ENCODE data around the gene ABAT.

The ABAT gene

DNA sequence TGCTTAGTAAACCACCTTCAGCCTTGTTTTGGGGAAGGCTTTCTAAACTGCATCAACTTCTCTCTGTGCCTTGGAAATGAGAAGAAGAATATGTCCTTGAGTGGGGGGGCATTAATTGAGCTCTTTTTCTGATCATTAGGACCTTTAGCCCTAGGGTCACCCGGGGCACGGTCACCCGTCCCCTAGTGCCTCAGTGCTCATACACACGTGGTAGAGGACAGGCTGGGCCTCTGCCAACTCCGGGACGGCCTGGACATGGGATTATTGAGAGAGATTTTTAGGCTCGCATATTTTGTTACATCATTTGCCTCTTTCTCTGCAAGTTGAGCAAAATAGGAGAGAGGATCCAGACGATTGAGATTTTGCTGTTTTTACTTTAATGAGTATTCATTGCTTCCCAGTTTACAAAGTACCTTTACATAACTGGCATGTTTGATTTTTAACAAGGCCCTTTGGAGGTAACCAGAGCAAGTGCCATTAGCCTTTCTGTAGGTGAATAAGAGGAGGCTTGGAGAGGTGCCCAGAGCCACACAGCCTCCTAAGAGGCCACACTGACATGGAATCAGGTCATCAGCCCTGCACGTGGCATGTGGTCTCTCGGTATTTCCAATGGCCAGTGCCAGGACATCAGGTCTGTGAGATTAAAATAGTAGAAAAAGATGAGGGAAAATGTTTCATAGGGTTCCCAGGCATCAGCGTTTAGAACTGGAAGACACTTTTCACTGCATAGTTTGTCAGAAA lies 134.4 kb downstream of the ABAT start:
- H3K36me3 ChIP-seq (replicated peaks; ENCODE audit: insufficient read depth, low read length), result peaks cover 24% of the 10 kb centered on the region
- H3K27ac ChIP-seq (ENCODE audit: low read length), result no peak overlapping the region
- H3K4me3 ChIP-seq (ENCODE audit: low read length), result no peak overlapping the region
- peaks cover 10% of the 10 kb centered on the region for H4K20me1 ChIP-seq (ENCODE audit: insufficient read depth, low read length)
- no peaks in the 10 kb centered on the region for H3K27me3 ChIP-seq (replicated peaks; ENCODE audit: insufficient read depth, low read length)
- H3K9ac ChIP-seq (ENCODE audit: low read length), result no peak overlapping the region
- no peak overlapping the region for H3K4me2 ChIP-seq (ENCODE audit: low read depth, low read length)
- no peak for DNase-seq
- no peak overlapping the region for H2AFZ ChIP-seq (ENCODE audit: low read length)
- H3K9me2 ChIP-seq (replicated peaks; ENCODE audit: insufficient read depth, low read length), result no peaks in the 10 kb centered on the region
- peaks cover 72% of the 10 kb centered on the region for H3K79me2 ChIP-seq (ENCODE audit: low read length)
- H3F3A ChIP-seq (ENCODE audit: insufficient read depth, low read length), result no peaks in the 10 kb centered on the region; the same call in 1 of the 2 replicates
- no peaks in the 10 kb centered on the region for H3K9me3 ChIP-seq (replicated peaks; ENCODE audit: insufficient read depth, low read length)
- no peaks in the 10 kb centered on the region for H3K4me1 ChIP-seq (ENCODE audit: low read length)
- no peak for TF ChIP-seq EZH2phosphoT487 (IDR thresholded peaks at IDR 0.05; ENCODE audit: low read length)
- TF ChIP-seq EZH2 (optimal IDR thresholded peaks at IDR 0.05; ENCODE audit: low read depth, low read length), result no peak
- TF ChIP-seq, protein P1, sequence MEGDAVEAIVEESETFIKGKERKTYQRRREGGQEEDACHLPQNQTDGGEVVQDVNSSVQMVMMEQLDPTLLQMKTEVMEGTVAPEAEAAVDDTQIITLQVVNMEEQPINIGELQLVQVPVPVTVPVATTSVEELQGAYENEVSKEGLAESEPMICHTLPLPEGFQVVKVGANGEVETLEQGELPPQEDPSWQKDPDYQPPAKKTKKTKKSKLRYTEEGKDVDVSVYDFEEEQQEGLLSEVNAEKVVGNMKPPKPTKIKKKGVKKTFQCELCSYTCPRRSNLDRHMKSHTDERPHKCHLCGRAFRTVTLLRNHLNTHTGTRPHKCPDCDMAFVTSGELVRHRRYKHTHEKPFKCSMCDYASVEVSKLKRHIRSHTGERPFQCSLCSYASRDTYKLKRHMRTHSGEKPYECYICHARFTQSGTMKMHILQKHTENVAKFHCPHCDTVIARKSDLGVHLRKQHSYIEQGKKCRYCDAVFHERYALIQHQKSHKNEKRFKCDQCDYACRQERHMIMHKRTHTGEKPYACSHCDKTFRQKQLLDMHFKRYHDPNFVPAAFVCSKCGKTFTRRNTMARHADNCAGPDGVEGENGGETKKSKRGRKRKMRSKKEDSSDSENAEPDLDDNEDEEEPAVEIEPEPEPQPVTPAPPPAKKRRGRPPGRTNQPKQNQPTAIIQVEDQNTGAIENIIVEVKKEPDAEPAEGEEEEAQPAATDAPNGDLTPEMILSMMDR (IDR thresholded peaks at IDR 0.05; ENCODE audit: low read length), result no peak

DNA sequence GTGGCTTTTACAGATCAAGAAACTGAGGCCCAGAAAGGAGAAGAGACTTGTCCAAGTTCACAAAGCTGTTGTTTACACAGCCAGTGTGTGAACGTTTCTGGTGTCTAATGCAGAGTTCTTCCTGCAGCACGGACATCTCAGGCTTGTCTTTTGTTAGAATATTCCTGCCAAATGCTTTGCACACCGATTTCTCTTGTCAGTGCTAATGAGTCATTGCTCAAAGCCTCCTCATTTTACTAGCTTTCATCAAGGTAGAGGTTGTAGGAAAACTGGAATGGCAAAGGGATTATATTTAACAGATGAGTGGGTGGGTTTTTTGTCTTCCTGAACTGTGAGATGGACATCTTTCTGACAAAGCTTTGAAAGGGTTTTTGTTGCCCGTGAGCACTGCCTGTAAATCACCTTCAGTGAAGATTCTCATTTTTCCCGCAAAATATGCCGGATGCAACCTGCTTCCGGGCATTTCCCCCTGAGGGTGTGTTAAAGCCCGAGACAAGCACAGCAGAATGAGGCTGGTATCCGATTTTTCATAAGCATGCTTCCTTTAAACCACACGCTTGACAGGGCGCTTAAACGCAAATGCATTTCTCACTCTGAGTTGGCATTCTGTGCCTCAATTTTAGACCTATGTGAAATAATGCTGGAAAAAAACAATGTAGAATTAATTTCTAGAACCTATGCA lies 137.9 kb downstream of the ABAT start:
- Histone ChIP-seq H3K27ac (ENCODE audit: low read length) (no peak overlapping the region), H3K9ac (ENCODE audit: low read length) (no peak overlapping the region), H3K4me2 (ENCODE audit: low read depth, low read length) (no peak overlapping the region), H3K9me3 (replicated peaks; ENCODE audit: insufficient read depth, low read length) (no peaks in the 10 kb centered on the region), H2AFZ (ENCODE audit: low read length) (no peak overlapping the region), H4K20me1 (ENCODE audit: insufficient read depth, low read length) (peaks cover 4% of the 10 kb centered on the region; the same call in 1 of the 2 replicates), H3K27me3 (replicated peaks; ENCODE audit: insufficient read depth, low read length) (no peaks in the 10 kb centered on the region), H3F3A (ENCODE audit: insufficient read depth, low read length) (no peaks in the 10 kb centered on the region; the same call in 1 of the 2 replicates), H3K79me2 (ENCODE audit: low read length) (peaks cover 47% of the 10 kb centered on the region), H3K4me1 (ENCODE audit: low read length) (no peaks in the 10 kb centered on the region), H3K36me3 (replicated peaks; ENCODE audit: insufficient read depth, low read length) (peaks cover 31% of the 10 kb centered on the region), H3K9me2 (replicated peaks; ENCODE audit: insufficient read depth, low read length) (no peaks in the 10 kb centered on the region), H3K4me3 (ENCODE audit: low read length) (no peak overlapping the region)
- no peak for DNase-seq
- TF ChIP-seq EZH2 (optimal IDR thresholded peaks at IDR 0.05; ENCODE audit: low read depth, low read length), result no peak
- no peak for TF ChIP-seq EZH2phosphoT487 (IDR thresholded peaks at IDR 0.05; ENCODE audit: low read length)
- TF ChIP-seq, protein P1 (IDR thresholded peaks at IDR 0.05; ENCODE audit: low read length), result no peak

DNA sequence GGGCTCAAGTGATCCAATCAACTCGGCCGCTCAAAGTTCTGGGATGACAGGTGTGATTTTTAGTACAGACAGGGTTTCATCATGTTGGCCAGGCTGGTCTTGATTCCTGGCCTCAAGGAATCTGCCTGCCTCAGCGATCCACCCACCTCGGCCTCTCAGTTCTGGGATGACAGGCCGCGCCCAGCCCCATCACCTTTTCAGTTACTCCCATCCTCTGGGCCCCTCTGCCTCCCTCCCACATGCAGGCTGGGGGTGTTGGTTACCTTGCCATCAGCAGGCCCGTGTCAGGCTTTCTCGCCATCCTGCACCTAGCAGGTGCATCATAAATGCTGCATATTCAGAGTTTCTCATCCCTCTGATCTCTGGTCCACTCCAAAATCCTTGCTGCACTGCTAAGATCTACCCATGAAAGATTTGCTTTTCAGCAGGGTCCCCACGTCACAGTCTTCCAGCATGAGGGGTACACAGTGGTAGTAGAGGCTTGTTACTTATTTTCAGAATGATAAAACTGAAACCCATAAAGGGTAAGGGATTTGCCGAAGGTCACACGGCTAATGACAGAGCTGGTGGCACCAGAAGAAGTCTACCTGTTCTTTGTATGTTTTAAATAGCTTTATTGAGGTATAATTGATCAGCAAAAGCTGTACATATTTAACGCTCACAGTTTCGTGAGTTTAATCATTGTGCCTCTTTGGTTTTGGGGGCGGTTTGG lies 139.8 kb downstream of the ABAT start:
- H3K4me1 ChIP-seq (ENCODE audit: low read length), result no peaks in the 10 kb centered on the region
- H2AFZ ChIP-seq (ENCODE audit: low read length), result no peak overlapping the region
- no peak for DNase-seq
- H3K9ac ChIP-seq (ENCODE audit: low read length), result no peak overlapping the region
- no peak overlapping the region for H3K4me3 ChIP-seq (ENCODE audit: low read length)
- H3K27me3 ChIP-seq (replicated peaks; ENCODE audit: insufficient read depth, low read length), result no peaks in the 10 kb centered on the region
- no peak overlapping the region for H3K4me2 ChIP-seq (ENCODE audit: low read depth, low read length)
- H3F3A ChIP-seq (ENCODE audit: insufficient read depth, low read length), result no peaks in the 10 kb centered on the region; the same call in 1 of the 2 replicates
- H3K36me3 ChIP-seq (replicated peaks; ENCODE audit: insufficient read depth, low read length), result peaks cover 20% of the 10 kb centered on the region
- H3K27ac ChIP-seq (ENCODE audit: low read length), result no peak overlapping the region
- peaks cover 5% of the 10 kb centered on the region; the same call in 1 of the 2 replicates for H4K20me1 ChIP-seq (ENCODE audit: insufficient read depth, low read length)
- H3K9me3 ChIP-seq (replicated peaks; ENCODE audit: insufficient read depth, low read length), result no peaks in the 10 kb centered on the region
- H3K9me2 ChIP-seq (replicated peaks; ENCODE audit: insufficient read depth, low read length), result no peaks in the 10 kb centered on the region
- TF ChIP-seq EZH2phosphoT487 (IDR thresholded peaks at IDR 0.05; ENCODE audit: low read length), result no peak
- TF ChIP-seq EZH2 (optimal IDR thresholded peaks at IDR 0.05; ENCODE audit: low read depth, low read length), result no peak
- TF ChIP-seq, protein P1 (IDR thresholded peaks at IDR 0.05; ENCODE audit: low read length), result no peak
- H3K79me2 ChIP-seq (ENCODE audit: low read length), result peaks cover 41% of the 10 kb centered on the region
